Activated naive CD8-positive, alpha-beta T cell treated with anti-CD3 and anti-CD28 coated beads for 36 hours (primary cell): Measurements from ENCODE around the gene UBALD1. TPM values are rescaled to one million over a fixed set of nuclear protein-coding genes. Genes with fewer than 3 reads are reported as not detected.
"Not testable (repeated sequence)": the region's sequence is repeated elsewhere in the genome, so short reads cannot be mapped to it uniquely, and the experiment has no call there.

Experiments used
- DNase-seq: peaks from one replicate; pipeline ENCODE4 v3.0.0; 2021
- H3K27ac Mint-ChIP-seq: one replicate; pipeline ENCODE4 v1.8.0; 2022; ENCODE audit warnings: mild to moderate bottlenecking, moderate library complexity, mixed read lengths
- H3K27me3 Mint-ChIP-seq: one replicate; pipeline ENCODE4 v1.8.0; 2022; ENCODE audit warnings: mild to moderate bottlenecking, mixed read lengths
- H3K36me3 Mint-ChIP-seq: one replicate; pipeline ENCODE4 v1.8.0; 2021; ENCODE audit warnings: mild to moderate bottlenecking, mixed read lengths
- H3K4me1 Mint-ChIP-seq: one replicate; pipeline ENCODE4 v1.8.0; 2021; ENCODE audit warnings: mixed read lengths
- H3K4me3 Mint-ChIP-seq: one replicate; pipeline ENCODE4 v1.8.0; 2022; ENCODE audit warnings: mild to moderate bottlenecking, moderate library complexity, mixed read lengths
- H3K9me3 Mint-ChIP-seq: one replicate; pipeline ENCODE4 v1.8.0; 2022; ENCODE audit warnings: mixed read lengths
- total RNA-seq, 2 experiments: library from RNA; stranded (reverse); gene quantifications; one replicate each; pipeline ENCODE4 v1.2.3, GENCODE V29; 2021

Gene UBALD1
- total RNA-seq, 2 experiments from 2014 or later = 21.3 to 25.4 TPM

GRCh38 chr16:4651827-4652226 lies 37.1 kb upstream of the UBALD1 start:
- H3K4me1 Mint-ChIP-seq = peaks cover 18% of the 10 kb centered on the region
- H3K4me3 Mint-ChIP-seq = no peak overlapping the region
- H3K27me3 Mint-ChIP-seq = no peaks in the 10 kb centered on the region
- DNase-seq = no peak
- H3K36me3 Mint-ChIP-seq = peaks cover 21% of the 10 kb centered on the region
- H3K27ac Mint-ChIP-seq = no peak overlapping the region
- H3K9me3 Mint-ChIP-seq = no peaks in the 10 kb centered on the region

- DNase-seq = peak; percentile 78
- H3K27ac Mint-ChIP-seq, H3K4me3 Mint-ChIP-seq, H3K27me3 Mint-ChIP-seq, H3K9me3 Mint-ChIP-seq: not testable (repeated sequence)
- H3K4me1 Mint-ChIP-seq = peaks cover 21% of the 10 kb centered on the region
- peaks cover 21% of the 10 kb centered on the region for H3K36me3 Mint-ChIP-seq
These were observed 35.9 kb upstream of the UBALD1 start for GRCh38 chr16:4650443-4651074.

- peaks cover 25% of the 10 kb centered on the region for H3K4me1 Mint-ChIP-seq
- peaks cover 21% of the 10 kb centered on the region for H3K36me3 Mint-ChIP-seq
- DNase-seq = peak; percentile 35
- H3K27me3 Mint-ChIP-seq = no peaks in the 10 kb centered on the region
- no peak overlapping the region for H3K27ac Mint-ChIP-seq
- no peak overlapping the region for H3K4me3 Mint-ChIP-seq
- no peaks in the 10 kb centered on the region for H3K9me3 Mint-ChIP-seq
These were observed 35.2 kb upstream of the UBALD1 start for GRCh38 chr16:4649744-4650442.

GRCh38 chr16:4648917-4649316 lies 34.2 kb upstream of the UBALD1 start:
- Mint-ChIP-seq H3K4me1 (peaks cover 25% of the 10 kb centered on the region), H3K27me3 (no peaks in the 10 kb centered on the region), H3K27ac (peak overlapping the region; percentile 75), H3K36me3 (peaks cover 21% of the 10 kb centered on the region), H3K9me3 (no peaks in the 10 kb centered on the region), H3K4me3 (no peak overlapping the region)
- no peak for DNase-seq

GRCh38 chr16:4647644-4647980 lies 32.9 kb upstream of the UBALD1 start:
- Mint-ChIP-seq H3K36me3 (peaks cover 21% of the 10 kb centered on the region), H3K27ac (no peak overlapping the region), H3K27me3 (no peaks in the 10 kb centered on the region), H3K4me1 (peaks cover 25% of the 10 kb centered on the region), H3K9me3 (no peaks in the 10 kb centered on the region), H3K4me3 (no peak overlapping the region)
- DNase-seq = no peak

- H3K27ac Mint-ChIP-seq = peak overlapping the region; percentile 60
- peaks cover 21% of the 10 kb centered on the region for H3K36me3 Mint-ChIP-seq
- H3K4me3 Mint-ChIP-seq = no peak overlapping the region
- no peaks in the 10 kb centered on the region for H3K27me3 Mint-ChIP-seq
- no peak for DNase-seq
- H3K4me1 Mint-ChIP-seq = peaks cover 25% of the 10 kb centered on the region
- no peaks in the 10 kb centered on the region for H3K9me3 Mint-ChIP-seq
These were observed 32.3 kb upstream of the UBALD1 start for GRCh38 chr16:4646773-4647643.

GRCh38 chr16:4641895-4642294 lies 27.2 kb upstream of the UBALD1 start:
- H3K27me3 Mint-ChIP-seq = no peaks in the 10 kb centered on the region
- peaks cover 3% of the 10 kb centered on the region for H3K36me3 Mint-ChIP-seq
- H3K27ac Mint-ChIP-seq = no peak overlapping the region
- no peaks in the 10 kb centered on the region for H3K9me3 Mint-ChIP-seq
- no peak for DNase-seq
- H3K4me3 Mint-ChIP-seq = no peak overlapping the region
- peaks cover 26% of the 10 kb centered on the region for H3K4me1 Mint-ChIP-seq

GRCh38 chr16:4641306-4641687 lies 26.6 kb upstream of the UBALD1 start:
- H3K36me3 Mint-ChIP-seq = peaks cover 3% of the 10 kb centered on the region
- H3K27ac Mint-ChIP-seq = no peak overlapping the region
- no peaks in the 10 kb centered on the region for H3K9me3 Mint-ChIP-seq
- no peaks in the 10 kb centered on the region for H3K27me3 Mint-ChIP-seq
- peaks cover 25% of the 10 kb centered on the region for H3K4me1 Mint-ChIP-seq
- H3K4me3 Mint-ChIP-seq = no peak overlapping the region
- DNase-seq = no peak

- peaks cover 3% of the 10 kb centered on the region for H3K36me3 Mint-ChIP-seq
- no peak overlapping the region for H3K27ac Mint-ChIP-seq
- no peaks in the 10 kb centered on the region for H3K27me3 Mint-ChIP-seq
- H3K4me3 Mint-ChIP-seq = no peak overlapping the region
- peaks cover 26% of the 10 kb centered on the region for H3K4me1 Mint-ChIP-seq
- DNase-seq = no peak
- H3K9me3 Mint-ChIP-seq = no peaks in the 10 kb centered on the region
These were observed 26.1 kb upstream of the UBALD1 start for GRCh38 chr16:4640572-4641305.

GRCh38 chr16:4639899-4640509 lies 25.3 kb upstream of the UBALD1 start:
- Mint-ChIP-seq H3K4me1 (peaks cover 21% of the 10 kb centered on the region), H3K27me3 (no peaks in the 10 kb centered on the region), H3K4me3 (no peak overlapping the region), H3K36me3 (peaks cover 3% of the 10 kb centered on the region), H3K9me3 (no peaks in the 10 kb centered on the region), H3K27ac (no peak overlapping the region)
- no peak for DNase-seq

- Mint-ChIP-seq H3K4me3 (no peak overlapping the region), H3K27ac (no peak overlapping the region), H3K27me3 (no peaks in the 10 kb centered on the region), H3K4me1 (peaks cover 21% of the 10 kb centered on the region), H3K36me3 (peaks cover 3% of the 10 kb centered on the region), H3K9me3 (no peaks in the 10 kb centered on the region)
- no peak for DNase-seq
These were observed 22.9 kb upstream of the UBALD1 start for GRCh38 chr16:4637501-4638166.

- Mint-ChIP-seq H3K36me3 (peaks cover 5% of the 10 kb centered on the region), H3K4me1 (peaks cover 20% of the 10 kb centered on the region), H3K4me3 (no peak overlapping the region), H3K27me3 (no peaks in the 10 kb centered on the region), H3K27ac (no peak overlapping the region), H3K9me3 (no peaks in the 10 kb centered on the region)
- no peak for DNase-seq
These were observed 21.5 kb upstream of the UBALD1 start for GRCh38 chr16:4636196-4636595.

- H3K27me3 Mint-ChIP-seq = no peaks in the 10 kb centered on the region
- H3K4me1 Mint-ChIP-seq = peaks cover 8% of the 10 kb centered on the region
- peaks cover 8% of the 10 kb centered on the region for H3K36me3 Mint-ChIP-seq
- H3K9me3 Mint-ChIP-seq = peaks cover 1% of the 10 kb centered on the region
- no peak for DNase-seq
- H3K27ac Mint-ChIP-seq = no peak overlapping the region
- no peak overlapping the region for H3K4me3 Mint-ChIP-seq
These were observed 20.1 kb upstream of the UBALD1 start for GRCh38 chr16:4634768-4635167.

GRCh38 chr16:4633910-4634635 lies 19.4 kb upstream of the UBALD1 start:
- Mint-ChIP-seq H3K27me3 (no peaks in the 10 kb centered on the region), H3K27ac (no peak overlapping the region), H3K4me1 (peaks cover 7% of the 10 kb centered on the region), H3K36me3 (peaks cover 15% of the 10 kb centered on the region), H3K9me3 (peaks cover 1% of the 10 kb centered on the region), H3K4me3 (no peak overlapping the region)
- DNase-seq = no peak
